Measurements from ENCODE around the gene LSM6. TPM values are rescaled to one million over a fixed set of nuclear protein-coding genes. Genes with fewer than 3 reads are reported as not detected.

Gene LSM6
- polyA plus RNA-seq, 3 donors = 62.5 to 64.4 (median 63.6) TPM

Other genes starting within 250 kb of the LSM6 start
- 10 to 100 TPM; 26.5 to 38.1 (median 30.5) TPM for gene ZNF827, start 236.9 kb upstream of the LSM6 start, polyA plus RNA-seq (ENCODE audit: insufficient read length in 3 of 3)
- under 1 TPM; 0.19 to 0.31 (median 0.31) TPM for gene REELD1, start 38.8 kb downstream of the LSM6 start, polyA plus RNA-seq (ENCODE audit: insufficient read length in 3 of 3)